ENCODE data around the gene PAFAH1B1.
"Not testable (repeated sequence)": the region's sequence is repeated elsewhere in the genome, so short reads cannot be mapped to it uniquely, and the experiment has no call there.

- TF ChIP-seq CTCF (IDR thresholded peaks at IDR 0.05; ENCODE audit: low read depth, low read length); EZH2phosphoT487 (IDR thresholded peaks at IDR 0.05; ENCODE audit: low read depth): not testable (repeated sequence)
Observed at GRCh38 chr17:2679247-2679646, 85.8 kb downstream of the PAFAH1B1 start.

All from OCI-LY3 (cell line).